DOHH2 (cell line): Measurements from ENCODE around the gene ZSWIM8.

Experiments
- H3F3A ChIP-seq: fragments of 200-600 bp; sonication (generic), shearing (Covaris generic); 2 replicates; pipeline ENCODE4 v1.6.0; 2016; ENCODE audit warnings: antibody characterized with exemption, mild to moderate bottlenecking; ENCODE audit not compliant: control insufficient read depth, insufficient read depth
- H3K27ac ChIP-seq: fragments of 200-600 bp; sonication (generic); 2 replicates; pipeline ENCODE4 v1.5.1; 2014; ENCODE audit warnings: low read depth, mild to moderate bottlenecking, low read length, moderate library complexity
- H3K27me3 ChIP-seq: fragments of 200-600 bp; sonication (generic); 2 replicates; pipeline ENCODE4 v1.6.1; 2014; ENCODE audit warnings: mild to moderate bottlenecking, low read length, mixed read lengths; ENCODE audit not compliant: control insufficient read depth
- H3K36me3 ChIP-seq: fragments of 200-600 bp; sonication (generic); 2 replicates; pipeline ENCODE4 v1.6.1; 2014; ENCODE audit warnings: mild to moderate bottlenecking, low read length, moderate library complexity, mixed read lengths; ENCODE audit not compliant: control insufficient read depth
- H3K4me1 ChIP-seq: fragments of 200-600 bp; sonication (generic); 2 replicates; pipeline ENCODE4 v1.6.1; 2014; ENCODE audit warnings: mild to moderate bottlenecking, low read length, mixed read lengths; ENCODE audit not compliant: control insufficient read depth
- H3K4me2 ChIP-seq: fragments of 200-600 bp; sonication (generic); 2 replicates; pipeline ENCODE4 v1.6.0; 2014; ENCODE audit warnings: mild to moderate bottlenecking, low read length, moderate library complexity
- H3K4me3 ChIP-seq: fragments of 200-600 bp; sonication (generic); 2 replicates; pipeline ENCODE4 v1.5.1; 2014; ENCODE audit warnings: mild to moderate bottlenecking, low read length, mixed read lengths
- H3K79me2 ChIP-seq: fragments of 200-600 bp; sonication (generic); 2 replicates; pipeline ENCODE4 v1.6.1; 2014; ENCODE audit warnings: mild to moderate bottlenecking, low read length, mixed read lengths; ENCODE audit not compliant: control insufficient read depth
- H3K9me2 ChIP-seq: fragments of 200-600 bp; sonication (generic); replicated peaks from 2 replicates; pipeline ENCODE4 v1.6.1; 2014; ENCODE audit warnings: mild to moderate bottlenecking, low read length, mixed read lengths; ENCODE audit not compliant: control insufficient read depth
- H3K9me3 ChIP-seq: fragments of 200-600 bp; sonication (generic); 2 replicates; pipeline ENCODE4 v1.6.1; 2014; ENCODE audit warnings: antibody characterized with exemption, low read length, mixed read lengths; ENCODE audit not compliant: control insufficient read depth, insufficient read depth
- H4K20me1 ChIP-seq: fragments of 200-600 bp; sonication (generic); 2 replicates; pipeline ENCODE4 v1.6.0; 2014; ENCODE audit warnings: low read depth, mild to moderate bottlenecking, antibody characterized with exemption, low read length, moderate library complexity; ENCODE audit not compliant: control insufficient read depth, insufficient read depth
- EZH2phosphoT487 ChIP-seq: fragments of 200-600 bp; sonication (generic); IDR thresholded peaks from 2 replicates; pipeline ENCODE4 v1.6.1; 2017; ENCODE audit warnings: borderline replicate concordance, mild to moderate bottlenecking, antibody characterized with exemption, low read length, moderate library complexity, mixed read lengths
- TF ChIP-seq, protein P1 (sequence below): fragments of 200-600 bp; sonication (generic); IDR thresholded peaks from one replicate; pipeline ENCODE4 v1.5.1; 2014; ENCODE audit warnings: antibody characterized with exemption, mild to moderate bottlenecking, low read depth, low read length; ENCODE audit not compliant: poor library complexity, severe bottlenecking

Gene ZSWIM8

DNA sequence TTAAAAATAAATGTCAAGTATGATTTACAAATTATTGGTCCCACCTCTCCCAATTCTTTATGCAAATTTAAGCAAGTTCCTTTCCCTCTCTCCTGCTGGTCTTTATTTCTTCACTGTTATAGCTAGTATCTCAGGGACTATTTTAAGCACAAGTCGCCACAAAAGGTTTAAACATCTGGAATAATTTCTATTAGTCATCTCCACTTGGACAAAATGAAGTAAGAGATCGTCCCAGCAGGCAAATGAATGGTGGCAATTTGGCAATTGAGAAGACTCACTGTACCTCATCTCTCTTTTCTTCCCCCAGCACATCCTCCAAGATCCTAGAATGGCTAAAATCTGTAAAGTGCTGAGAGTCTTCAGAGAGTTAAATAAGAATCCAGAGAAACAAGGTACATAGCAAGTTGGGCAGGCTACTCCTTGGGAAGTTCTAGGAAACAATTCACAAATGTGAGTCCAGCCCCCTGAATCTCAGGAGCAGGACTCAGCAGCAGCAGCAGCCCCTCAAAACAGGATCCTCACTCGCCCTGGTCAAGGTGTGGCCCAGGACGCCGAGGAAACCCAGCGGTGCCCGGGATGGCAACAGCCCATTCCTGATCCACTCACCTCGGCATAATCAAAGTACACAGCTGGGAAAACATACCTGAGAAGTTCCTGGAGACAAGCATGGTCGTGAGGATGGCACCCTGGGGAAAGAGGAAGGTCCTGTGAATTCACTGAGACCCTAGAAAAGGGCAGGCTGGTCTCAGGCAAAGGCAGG is 56.3 kb downstream of the ZSWIM8 start:
- H4K20me1 ChIP-seq, result no peaks in the 10 kb centered on the region
- H3K9me3 ChIP-seq, result no peaks in the 10 kb centered on the region
- H3K27ac ChIP-seq, result no peak overlapping the region
- H3K36me3 ChIP-seq, result peaks cover 3% of the 10 kb centered on the region; the same call in 1 of the 2 replicates
- no peak overlapping the region for H3K4me3 ChIP-seq
- no peak overlapping the region for H3K4me2 ChIP-seq
- no peak for TF ChIP-seq EZH2phosphoT487
- TF ChIP-seq, protein P1, sequence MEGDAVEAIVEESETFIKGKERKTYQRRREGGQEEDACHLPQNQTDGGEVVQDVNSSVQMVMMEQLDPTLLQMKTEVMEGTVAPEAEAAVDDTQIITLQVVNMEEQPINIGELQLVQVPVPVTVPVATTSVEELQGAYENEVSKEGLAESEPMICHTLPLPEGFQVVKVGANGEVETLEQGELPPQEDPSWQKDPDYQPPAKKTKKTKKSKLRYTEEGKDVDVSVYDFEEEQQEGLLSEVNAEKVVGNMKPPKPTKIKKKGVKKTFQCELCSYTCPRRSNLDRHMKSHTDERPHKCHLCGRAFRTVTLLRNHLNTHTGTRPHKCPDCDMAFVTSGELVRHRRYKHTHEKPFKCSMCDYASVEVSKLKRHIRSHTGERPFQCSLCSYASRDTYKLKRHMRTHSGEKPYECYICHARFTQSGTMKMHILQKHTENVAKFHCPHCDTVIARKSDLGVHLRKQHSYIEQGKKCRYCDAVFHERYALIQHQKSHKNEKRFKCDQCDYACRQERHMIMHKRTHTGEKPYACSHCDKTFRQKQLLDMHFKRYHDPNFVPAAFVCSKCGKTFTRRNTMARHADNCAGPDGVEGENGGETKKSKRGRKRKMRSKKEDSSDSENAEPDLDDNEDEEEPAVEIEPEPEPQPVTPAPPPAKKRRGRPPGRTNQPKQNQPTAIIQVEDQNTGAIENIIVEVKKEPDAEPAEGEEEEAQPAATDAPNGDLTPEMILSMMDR, result no peak
- no peaks in the 10 kb centered on the region for H3K4me1 ChIP-seq
- H3K79me2 ChIP-seq, result no peaks in the 10 kb centered on the region
- H3K9me2 ChIP-seq, result no peaks in the 10 kb centered on the region
- no peaks in the 10 kb centered on the region for H3F3A ChIP-seq
- H3K27me3 ChIP-seq, result no peaks in the 10 kb centered on the region

DNA sequence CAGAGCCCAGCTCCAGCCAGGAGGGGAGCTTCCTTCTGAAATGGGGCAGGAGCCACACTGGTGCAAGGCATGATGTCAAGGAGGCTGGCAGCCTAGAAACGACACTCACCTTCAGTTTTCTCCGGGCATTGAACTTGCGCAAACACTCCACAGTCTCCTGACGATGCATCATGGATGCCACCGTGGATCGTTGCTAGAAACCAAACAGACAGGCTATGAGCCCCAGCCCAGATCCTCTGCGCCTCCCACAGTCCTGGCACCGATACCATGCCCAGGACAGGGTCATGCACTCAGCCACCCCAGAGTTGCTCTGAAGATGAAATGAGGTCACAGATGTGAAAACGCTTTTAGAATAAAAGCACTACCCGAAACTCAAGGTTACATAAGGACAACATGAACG is 56.9 kb downstream of the ZSWIM8 start:
- no peak overlapping the region for H3K27ac ChIP-seq
- no peaks in the 10 kb centered on the region for H3K4me1 ChIP-seq
- no peaks in the 10 kb centered on the region for H3K79me2 ChIP-seq
- H3K4me2 ChIP-seq, result no peak overlapping the region
- TF ChIP-seq, protein P1, result no peak
- TF ChIP-seq EZH2phosphoT487, result no peak
- no peak overlapping the region for H3K4me3 ChIP-seq
- no peaks in the 10 kb centered on the region for H3F3A ChIP-seq
- H3K27me3 ChIP-seq, result no peaks in the 10 kb centered on the region
- no peaks in the 10 kb centered on the region for H4K20me1 ChIP-seq
- H3K9me2 ChIP-seq, result no peaks in the 10 kb centered on the region
- H3K36me3 ChIP-seq, result peaks cover 10% of the 10 kb centered on the region
- no peaks in the 10 kb centered on the region for H3K9me3 ChIP-seq

DNA sequence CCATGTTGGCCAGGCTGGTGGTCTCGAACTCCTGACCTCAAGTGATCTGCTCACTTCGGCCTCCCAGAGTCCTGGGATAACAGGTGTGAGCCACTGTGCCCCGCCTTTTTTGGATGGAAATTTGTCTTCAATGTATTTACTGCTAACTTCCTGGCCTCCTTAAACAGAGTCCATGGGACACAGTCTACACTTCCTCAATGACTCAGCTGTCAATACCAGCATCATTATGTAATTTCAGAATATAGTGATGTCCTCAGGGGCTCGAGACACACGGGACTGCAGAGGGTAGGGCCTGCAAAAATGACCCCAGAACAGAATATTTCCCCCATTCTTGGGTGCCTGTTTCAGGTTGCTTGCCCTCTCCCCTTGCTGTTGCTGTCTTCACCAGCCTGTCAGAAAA is 57.9 kb downstream of the ZSWIM8 start:
- Histone ChIP-seq H3K4me1 (no peaks in the 10 kb centered on the region), H3K4me2 (no peak overlapping the region), H3K27ac (no peak overlapping the region), H3K36me3 (peaks cover 18% of the 10 kb centered on the region), H4K20me1 (no peaks in the 10 kb centered on the region), H3K9me2 (no peaks in the 10 kb centered on the region), H3K79me2 (no peaks in the 10 kb centered on the region), H3F3A (no peaks in the 10 kb centered on the region), H3K9me3 (no peaks in the 10 kb centered on the region), H3K27me3 (no peaks in the 10 kb centered on the region), H3K4me3 (no peak overlapping the region)
- TF ChIP-seq EZH2phosphoT487, result no peak
- TF ChIP-seq, protein P1, result no peak
